PC-9 (cell line): Measurements from ENCODE around the gene TUBA1A. TPM values are rescaled to one million over a fixed set of nuclear protein-coding genes. Genes with fewer than 3 reads are reported as not detected.
A peak's percentile ranks its signal among the peaks of the same experiment; 100 is the strongest.

Source experiments
- Bru-seq: library from RNA; stranded (reverse); fragments of 400-500 nt; gene quantifications from one replicate; lab custom pipeline; 2021; lab: Mats Ljungman, UMichigan
- BruChase-seq, 2 experiments: library from RNA; stranded (reverse); fragments of 400-500 nt; gene quantifications; one replicate each; lab custom pipeline; 2021; lab: Mats Ljungman, UMichigan
- BruUV-seq: library from RNA; stranded (reverse); fragments of 400-500 nt; replicated peaks from 2 replicates; lab custom pipeline; 2021; lab: Mats Ljungman, UMichigan
- CTCF ChIA-PET: fragments of 300-600 bp; sonication (Branson Sonifier 250); formaldehyde crosslinking; loops from one replicate; lab custom pipeline; 2022; ENCODE audit warnings: antibody characterized with exemption; lab: Charles Lee
- POLR2A ChIA-PET: fragments of 300-600 bp; sonication (Branson Sonifier 250); formaldehyde crosslinking; loops from one replicate; lab custom pipeline; 2022; ENCODE audit warnings: antibody characterized with exemption; ENCODE audit not compliant: unreplicated experiment; lab: Charles Lee
- DNase-seq, 2 experiments: peaks; one replicate each; pipeline versions ENCODE4 v3.0.0 to v3.0.0-alpha.2; 2015 to 2022; ENCODE audit warnings: mixed read lengths in 1 of 2
- H2AFZ ChIP-seq: fragments of 200-600 bp; sonication (generic); 2 replicates; pipeline ENCODE4 v1.8.1; 2017; ENCODE audit warnings: antibody characterized with exemption
- H3F3A ChIP-seq: fragments of 200-600 bp; sonication (generic); 2 replicates; pipeline ENCODE4 v1.8.1; 2017; ENCODE audit warnings: antibody characterized with exemption, mild to moderate bottlenecking, low read depth; ENCODE audit not compliant: insufficient read depth
- H3K27ac ChIP-seq: fragments of 200-600 bp; sonication (generic); 2 replicates; pipeline ENCODE4 v1.6.1; 2016; ENCODE audit warnings: mixed run types
- H3K27me3 ChIP-seq: fragments of 200-600 bp; sonication (generic); 2 replicates; pipeline ENCODE4 v1.6.1; 2016; ENCODE audit warnings: low read depth, mixed run types; ENCODE audit not compliant: insufficient read depth
- H3K36me3 ChIP-seq: fragments of 200-600 bp; sonication (generic); 2 replicates; pipeline ENCODE4 v1.6.1; 2016; ENCODE audit warnings: low read depth, mixed run types
- H3K4me1 ChIP-seq: fragments of 200-600 bp; sonication (generic); replicated peaks from 2 replicates; pipeline ENCODE4 v1.6.1; 2016; ENCODE audit warnings: mixed run types; ENCODE audit not compliant: insufficient read depth
- H3K4me2 ChIP-seq: fragments of 200-600 bp; sonication (generic); 2 replicates; pipeline ENCODE4 v1.6.1; 2017; ENCODE audit warnings: mixed run types
- H3K4me3 ChIP-seq: fragments of 200-600 bp; sonication (generic); 2 replicates; pipeline ENCODE4 v1.6.1; 2016; ENCODE audit warnings: mixed run types
- H3K79me2 ChIP-seq: fragments of 200-600 bp; sonication (generic); 2 replicates; pipeline ENCODE4 v1.6.1; 2017; ENCODE audit warnings: low read depth, mixed run types
- H3K9me2 ChIP-seq: fragments of 200-600 bp; sonication (generic); 2 replicates; pipeline ENCODE4 v1.8.1; 2017; ENCODE audit warnings: mild to moderate bottlenecking; ENCODE audit not compliant: insufficient read depth
- H3K9me3 ChIP-seq: fragments of 200-600 bp; sonication (generic); 2 replicates; pipeline ENCODE4 v1.8.1; 2016; ENCODE audit warnings: low read depth; ENCODE audit not compliant: insufficient read depth
- H4K20me1 ChIP-seq: fragments of 200-600 bp; sonication (generic); 2 replicates; pipeline ENCODE4 v1.8.1; 2017; ENCODE audit not compliant: insufficient read depth
- CTCF ChIP-seq: fragments of 200-600 bp; sonication (generic); conservative IDR thresholded peaks from 2 replicates; pipeline ENCODE4 v1.6.1; 2017; ENCODE audit warnings: mixed run types, antibody characterized with exemption, mild to moderate bottlenecking, moderate library complexity
- EZH2 ChIP-seq: fragments of 200-600 bp; sonication (generic); IDR thresholded peaks from 2 replicates; pipeline ENCODE4 v1.8.0; 2017; ENCODE audit warnings: antibody characterized with exemption, low read depth
- intact Hi-C: fragments of 100-400 bp; cut with micrococcal nuclease; formaldehyde crosslinking; loops from one replicate; pipeline ENCODE4 v1.10.0; 2022; ENCODE audit not compliant: unreplicated experiment
- long read RNA-seq: library from polyadenylated mRNA; stranded (forward); transcript quantifications from one replicate; pipeline ENCODE4 v2.0.0, GENCODE V29; 2022
- total RNA-seq: library from RNA; stranded (reverse); gene quantifications from 2 replicates; pipeline ENCODE4 v1.2.3, GENCODE V29; 2021

Gene TUBA1A
- total RNA-seq (14.1 and 14.2 TPM in 2 replicates), Bru-seq, nascent RNA (percentile 49 among the genes with signal in this experiment), BruChase-seq, experiment 1, labeled RNA remaining after a 2-hour chase (percentile 54 among the genes with signal in this experiment), BruChase-seq, experiment 2, labeled RNA remaining after a 6-hour chase (percentile 78 among the genes with signal in this experiment)
- long read RNA-seq, transcript TUBA1A-202 (4 exons, 1,915 nt): major isoform, 53 of 60 reads
- long read RNA-seq, partial matches to known transcripts: 0 of 60 reads
- long read RNA-seq, other reads (novel, unspliced or antisense): 5 of 60 reads

GRCh38 chr12:49188916-49189367, at the start of gene TUBA1A:
TUBA1A (minus strand) TSS chr12:49189080; CDS start chr12:49188979, 101 bp downstream.
- POLR2A ChIA-PET: interaction anchor here (0.7 kb wide), 1 partner anchor 13 kb away, joined by 6 read pairs; no protein-coding TSS in a partner anchor

GRCh38 chr12:49236423-49236822, 47.5 kb upstream of the TUBA1A start:
- intact Hi-C loops: no loop called here
- no peaks in the 10 kb centered on the region for H4K20me1 ChIP-seq
- no peak for DNase-seq
- no peak for TF ChIP-seq EZH2
- TF ChIP-seq CTCF: no peak
- H3K79me2 ChIP-seq: no peaks in the 10 kb centered on the region
- no peak overlapping the region for H3K4me2 ChIP-seq
- H3K36me3 ChIP-seq: no peaks in the 10 kb centered on the region
- H3K9me2 ChIP-seq: no peaks in the 10 kb centered on the region
- CTCF ChIA-PET: no interaction called here
- no TSS peak for BruUV-seq
- H3K27me3 ChIP-seq: no peaks in the 10 kb centered on the region
- H3K27ac ChIP-seq: no peak overlapping the region
- no peaks in the 10 kb centered on the region for H3K9me3 ChIP-seq
- no peak overlapping the region for H3K4me3 ChIP-seq
- POLR2A ChIA-PET: interaction anchor here (0.6 kb wide), 2 partner anchors 105 to 167 kb away, joined by 4 read pairs; partner anchors contain the start of genes RHEBL1 and TUBA1B
- H2AFZ ChIP-seq: no peak overlapping the region
- H3K4me1 ChIP-seq: 0 out of 2 replicates have a peak, but pooled peaks cover 3% of the 10 kb centered on the region
- 0 out of 2 replicates have a peak, but pooled peaks cover 3% of the 10 kb centered on the region for H3F3A ChIP-seq

More at GRCh38 chr12:49188916-49189367, at the start of gene TUBA1A:
- Histone ChIP-seq H3F3A (peaks cover 3% of the 10 kb centered on the region; the same call in 1 of the 2 replicates), H3K27ac (no peak within 1 kb of the TSS), H3K9me3 (no peaks in the 10 kb centered on the region), H2AFZ (peak within 1 kb of the TSS; percentile 95), H3K4me3 (peak within 1 kb of the TSS; percentile 94), H3K9me2 (no peaks in the 10 kb centered on the region), H3K4me2 (peak within 1 kb of the TSS; percentile 99), H3K79me2 (no peaks in the 10 kb centered on the region), H3K27me3 (peaks cover 6% of the 10 kb centered on the region; the same call in 1 of the 2 replicates), H3K4me1 (no peaks in the 10 kb centered on the region; the same call in 1 of the 2 replicates), H3K36me3 (no peaks in the 10 kb centered on the region), H4K20me1 (no peaks in the 10 kb centered on the region)
- intact Hi-C loops: loop anchor here (5.0 kb wide), 1 partner anchor 43 kb away; no protein-coding TSS in a partner anchor
- peak; percentile 66 to 71 for DNase-seq
- no peak for TF ChIP-seq EZH2
- TF ChIP-seq CTCF: no peak
- CTCF ChIA-PET: interaction anchor here (0.6 to 1.4 kb wide), 2 partner anchors 46 to 101 kb away, joined by 5 to 7 read pairs; no protein-coding TSS in a partner anchor
- no TSS peak for BruUV-seq

GRCh38 chr12:49233842-49234526, 45.1 kb upstream of the TUBA1A start:
- Histone ChIP-seq H4K20me1 (no peaks in the 10 kb centered on the region), H3K27ac (no peak overlapping the region), H2AFZ (peak overlapping the region; percentile 97; the same call in 1 of the 2 replicates), H3F3A (0 out of 2 replicates have a peak, but pooled peaks cover 3% of the 10 kb centered on the region), H3K4me3 (peak overlapping the region; percentile 64; the same call in 1 of the 2 replicates), H3K9me3 (no peaks in the 10 kb centered on the region), H3K4me2 (peak overlapping the region; percentile 76), H3K36me3 (no peaks in the 10 kb centered on the region), H3K79me2 (no peaks in the 10 kb centered on the region), H3K9me2 (no peaks in the 10 kb centered on the region), H3K27me3 (no peaks in the 10 kb centered on the region), H3K4me1 (0 out of 2 replicates have a peak, but pooled peaks cover 3% of the 10 kb centered on the region)
- DNase-seq: no peak
- BruUV-seq: TSS peak; percentile 27
- ChIA-PET POLR2A (interaction anchor here (0.5 kb wide), 1 partner anchor 9 kb away, joined by 19 read pairs; no protein-coding TSS in a partner anchor), CTCF (interaction anchor here (0.7 to 1.3 kb wide), 2 partner anchors 34 to 1452 kb away, joined by 3 read pairs; no protein-coding TSS in a partner anchor)
- intact Hi-C loops: loop anchor here (2.0 to 5.0 kb wide), 3 partner anchors 47 to 237 kb away; partner anchors contain the start of gene TUBA1A
- TF ChIP-seq EZH2: no peak
- no peak; the same call in 1 of the 2 replicates for TF ChIP-seq CTCF
